Skin of body (tissue), 2 donors: Measurements from ENCODE around the gene ZNF268. TPM values are rescaled to one million over a fixed set of nuclear protein-coding genes. Genes with fewer than 3 reads are reported as not detected.
A peak's percentile ranks its signal among the peaks of the same experiment; 100 is the strongest.

ENCODE experiments used
- DNase-seq: peaks from one replicate; lab custom pipeline; 2025; lab: John Stamatoyannopoulos, UW
- total RNA-seq: library from RNA; depleted of rRNA; stranded (reverse); fragments of >200 nt; gene quantifications from one replicate; pipeline ENCODE4 v1.2.3, GENCODE V29; 2014

ZNF268 gene
- 21.2 TPM for total RNA-seq

DNA sequence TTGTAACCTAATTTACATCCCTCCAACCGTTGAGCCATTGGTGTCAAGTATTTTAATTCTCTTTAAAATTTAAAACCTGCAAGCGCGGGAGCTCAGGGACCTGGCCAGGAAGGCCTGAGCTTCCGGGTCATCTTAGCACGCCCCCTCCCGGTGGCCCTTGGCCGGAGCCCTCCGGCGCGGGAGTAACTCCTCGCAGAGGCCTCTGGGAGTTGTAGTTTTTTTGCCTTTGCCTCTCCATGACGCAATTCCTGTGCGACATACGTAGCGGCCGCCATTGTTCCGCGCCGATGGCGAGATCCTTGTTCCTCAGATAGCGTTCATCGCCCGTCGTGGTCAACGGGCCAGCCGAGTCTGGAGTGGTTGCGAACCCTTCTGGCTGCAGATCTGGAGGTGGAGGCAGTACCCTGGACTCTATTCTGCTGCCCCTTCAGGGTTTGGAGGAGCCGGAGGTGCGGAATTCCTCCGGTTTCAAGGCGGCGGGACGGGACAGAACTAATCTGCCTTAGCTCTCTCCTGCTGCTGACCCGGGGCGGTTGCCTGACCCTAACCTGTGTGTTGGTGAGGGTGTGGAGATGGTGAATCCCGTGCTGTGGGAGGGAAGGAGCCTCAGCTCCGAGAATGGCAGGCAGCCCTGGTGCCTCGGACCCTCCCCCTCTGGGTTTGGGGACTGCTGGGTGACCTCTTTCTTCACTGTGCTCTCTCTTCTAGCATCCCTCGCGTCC, at the start of gene ZNF268:
ZNF268 (plus strand) TSS at position 258 of the 722 bp plus-strand sequence. CDS start 503 bp downstream, outside the sequence.
- DNase-seq, result peak; percentile 86

DNA sequence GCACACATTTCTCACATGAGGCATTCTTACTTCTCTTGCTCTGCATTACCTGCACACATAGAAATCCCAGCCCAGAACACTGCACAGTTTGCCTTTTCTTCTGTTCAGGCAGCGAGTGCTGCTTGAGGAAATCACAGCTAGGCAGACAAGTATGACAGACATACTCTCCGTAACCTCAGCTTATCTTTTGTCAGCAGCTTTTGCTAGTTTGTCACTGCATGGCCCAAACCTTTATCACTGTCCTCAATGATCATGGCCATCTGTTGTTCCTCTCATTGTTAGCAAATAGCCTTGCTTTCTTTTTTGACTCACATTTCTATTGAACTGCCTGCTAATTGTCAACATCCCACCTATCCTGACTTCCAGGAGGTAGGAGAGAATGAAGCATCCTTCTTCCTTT, 45.5 kb upstream of the ZNF268 start:
- DNase-seq, result no peak

DNA sequence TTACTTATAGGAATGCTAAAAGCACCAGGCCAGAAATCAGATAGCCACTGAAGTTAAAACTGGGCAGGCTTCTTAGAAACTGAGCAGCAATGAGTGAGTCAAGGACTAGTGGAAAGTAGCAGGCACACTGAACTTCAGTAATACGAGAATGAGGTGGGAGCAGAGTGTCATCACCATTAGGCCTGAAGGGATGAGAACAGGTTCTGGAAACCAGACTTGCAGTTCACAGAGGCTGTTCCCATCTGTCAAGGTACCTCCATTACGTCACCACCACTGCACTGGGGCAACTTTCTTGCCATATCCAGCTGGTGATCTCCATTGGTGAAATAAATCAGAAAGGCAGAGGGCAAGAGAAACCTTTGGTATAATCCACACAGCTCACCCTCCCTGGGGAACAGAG, 35.3 kb upstream of the ZNF268 start:
- no peak for DNase-seq

DNA sequence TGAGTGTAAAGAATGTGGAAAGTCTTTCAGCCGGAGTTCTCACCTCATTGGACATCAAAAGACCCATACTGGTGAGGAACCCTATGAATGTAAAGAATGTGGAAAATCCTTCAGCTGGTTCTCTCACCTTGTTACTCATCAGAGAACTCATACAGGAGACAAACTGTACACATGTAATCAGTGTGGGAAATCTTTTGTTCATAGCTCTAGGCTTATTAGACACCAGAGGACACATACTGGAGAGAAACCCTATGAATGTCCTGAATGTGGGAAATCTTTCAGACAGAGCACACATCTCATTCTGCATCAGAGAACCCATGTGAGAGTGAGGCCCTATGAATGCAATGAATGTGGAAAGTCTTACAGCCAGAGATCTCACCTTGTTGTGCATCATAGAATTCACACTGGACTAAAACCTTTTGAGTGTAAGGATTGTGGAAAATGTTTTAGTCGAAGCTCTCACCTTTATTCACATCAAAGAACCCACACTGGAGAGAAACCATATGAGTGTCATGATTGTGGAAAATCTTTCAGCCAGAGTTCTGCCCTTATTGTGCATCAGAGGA, 25.1 kb upstream of the ZNF268 start:
- DNase-seq, result no peak

DNA sequence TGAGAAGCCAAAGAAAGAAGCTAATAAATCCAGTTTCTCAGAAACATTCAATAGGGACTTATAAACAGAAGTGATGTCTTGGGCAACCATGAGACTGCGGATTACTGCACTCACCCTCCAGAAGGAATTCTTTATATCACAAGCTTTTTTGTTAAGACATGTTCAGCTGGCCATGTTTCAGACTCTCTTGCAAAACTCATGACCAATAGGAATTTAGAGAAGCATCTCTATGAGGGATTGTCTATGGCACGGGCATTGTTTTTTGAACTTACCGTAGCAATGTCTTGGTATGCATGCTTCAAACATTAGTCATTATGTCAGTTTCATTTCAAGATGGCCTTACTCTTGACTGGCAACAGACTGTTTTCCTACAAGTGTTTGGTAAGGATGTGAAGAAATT, 15.5 kb upstream of the ZNF268 start:
- DNase-seq, result no peak

DNA sequence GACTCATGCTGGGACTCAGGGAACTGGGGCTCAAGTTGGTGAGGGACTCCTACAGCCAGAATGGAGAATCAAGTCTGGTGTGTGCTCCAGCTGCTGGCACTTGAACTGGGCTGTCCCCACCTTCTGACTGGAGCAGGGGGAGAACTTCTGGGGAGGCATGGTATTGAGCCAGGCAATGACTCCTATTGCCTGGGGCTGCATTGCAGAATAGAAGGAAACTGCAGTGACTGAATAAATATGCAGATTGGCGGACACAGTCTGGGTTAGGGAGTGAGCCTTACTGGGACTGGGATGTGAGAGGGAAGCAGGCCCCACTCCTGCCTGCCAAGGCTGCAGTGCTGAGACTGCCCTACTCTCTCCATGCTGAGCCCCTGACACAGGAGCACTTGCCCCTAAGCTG, 8.8 kb upstream of the ZNF268 start:
- DNase-seq, result no peak

DNA sequence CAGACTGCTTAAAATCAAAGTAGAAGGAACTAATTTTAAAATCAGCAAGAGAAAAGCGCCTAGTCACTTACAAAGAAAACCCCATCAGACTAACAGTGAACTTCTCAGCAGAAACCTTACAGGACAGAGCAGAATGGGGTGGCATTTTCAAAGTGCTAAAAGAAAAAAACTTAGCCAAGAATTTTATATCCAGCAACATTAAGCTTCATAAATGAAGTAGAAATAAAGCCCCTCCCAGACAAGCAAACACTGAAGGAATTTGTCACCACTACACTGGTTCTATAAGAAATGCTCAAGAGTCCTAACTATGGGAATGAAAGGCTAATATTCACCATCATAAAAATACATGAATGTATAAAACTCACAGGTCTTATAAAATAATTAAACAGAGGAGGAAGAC, 6.4 kb upstream of the ZNF268 start:
- no peak for DNase-seq

DNA sequence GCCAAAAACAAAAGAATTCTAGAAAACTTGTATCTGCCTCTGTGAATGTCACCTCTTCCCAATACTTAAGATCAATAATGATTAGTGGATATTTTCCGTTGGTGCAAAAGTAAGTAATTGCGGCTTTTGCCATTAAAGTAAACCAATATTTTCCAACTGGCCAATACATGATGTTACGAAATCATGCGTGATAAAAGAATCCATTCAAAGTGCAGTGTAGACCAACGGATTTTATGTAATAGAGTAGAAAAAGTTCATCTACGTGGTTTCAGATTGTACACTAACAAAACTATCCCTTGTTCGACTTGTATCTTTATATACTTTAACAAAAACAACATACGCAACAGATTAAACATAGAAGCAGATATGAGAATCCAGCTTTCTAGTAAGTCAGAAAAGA, 626 bp upstream of the ZNF268 start:
- no peak for DNase-seq

DNA sequence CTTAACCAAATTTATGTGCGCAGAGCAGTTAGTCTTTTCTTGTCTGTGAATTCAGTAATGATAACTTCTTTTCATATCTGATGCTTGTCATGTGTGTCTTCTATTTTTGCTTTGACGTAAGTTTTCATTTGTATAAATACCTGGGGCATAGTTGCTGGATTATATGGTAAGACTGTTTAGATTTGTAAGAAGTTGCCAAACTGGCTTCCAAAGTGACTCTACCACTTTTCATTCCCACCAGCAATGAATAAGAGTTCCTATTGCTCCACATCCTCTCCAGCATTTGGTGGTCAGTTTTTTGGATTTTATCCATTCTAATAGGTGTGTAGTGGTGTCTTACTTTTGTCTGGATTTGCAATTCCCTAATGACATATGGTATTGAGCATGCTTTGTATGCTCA, 8.9 kb downstream of the ZNF268 start:
- DNase-seq, result no peak

DNA sequence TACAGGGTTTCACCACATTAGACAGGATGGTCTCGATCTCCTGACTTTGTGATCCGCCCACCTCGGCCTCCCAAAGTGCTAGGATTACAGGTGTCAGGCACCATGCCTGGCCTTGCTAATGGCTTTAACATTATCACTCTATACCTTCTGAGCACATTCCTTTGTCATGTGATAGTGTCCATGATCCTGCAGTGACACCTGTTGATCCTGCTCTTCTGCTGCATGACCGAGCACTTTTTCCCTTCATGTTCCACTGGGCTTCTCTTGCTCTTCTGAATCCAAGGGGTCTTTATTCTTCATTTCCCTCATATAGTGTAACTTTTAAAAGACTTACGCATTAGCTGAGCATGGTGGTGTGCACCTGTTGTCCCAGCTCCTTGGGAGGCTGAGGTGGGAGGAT, 11.6 kb downstream of the ZNF268 start:
- no peak for DNase-seq

DNA sequence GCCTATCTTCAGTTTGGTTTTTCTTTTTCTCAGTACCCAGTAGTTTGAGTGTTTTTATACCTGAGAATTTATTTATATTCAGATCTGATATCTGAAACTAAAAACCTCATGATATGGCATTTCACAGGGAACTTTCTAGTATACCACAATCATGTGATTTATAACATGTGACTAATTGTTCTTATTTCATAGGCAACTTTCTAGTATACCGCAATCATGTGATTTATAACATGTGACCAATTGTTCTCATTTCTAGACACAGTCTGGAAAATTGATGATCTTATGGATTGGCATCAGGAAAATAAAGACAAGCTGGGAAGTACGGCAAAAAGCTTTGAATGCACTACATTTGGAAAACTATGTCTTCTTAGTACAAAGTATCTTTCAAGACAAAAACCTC, 20.6 kb downstream of the ZNF268 start:
- DNase-seq, result no peak

DNA sequence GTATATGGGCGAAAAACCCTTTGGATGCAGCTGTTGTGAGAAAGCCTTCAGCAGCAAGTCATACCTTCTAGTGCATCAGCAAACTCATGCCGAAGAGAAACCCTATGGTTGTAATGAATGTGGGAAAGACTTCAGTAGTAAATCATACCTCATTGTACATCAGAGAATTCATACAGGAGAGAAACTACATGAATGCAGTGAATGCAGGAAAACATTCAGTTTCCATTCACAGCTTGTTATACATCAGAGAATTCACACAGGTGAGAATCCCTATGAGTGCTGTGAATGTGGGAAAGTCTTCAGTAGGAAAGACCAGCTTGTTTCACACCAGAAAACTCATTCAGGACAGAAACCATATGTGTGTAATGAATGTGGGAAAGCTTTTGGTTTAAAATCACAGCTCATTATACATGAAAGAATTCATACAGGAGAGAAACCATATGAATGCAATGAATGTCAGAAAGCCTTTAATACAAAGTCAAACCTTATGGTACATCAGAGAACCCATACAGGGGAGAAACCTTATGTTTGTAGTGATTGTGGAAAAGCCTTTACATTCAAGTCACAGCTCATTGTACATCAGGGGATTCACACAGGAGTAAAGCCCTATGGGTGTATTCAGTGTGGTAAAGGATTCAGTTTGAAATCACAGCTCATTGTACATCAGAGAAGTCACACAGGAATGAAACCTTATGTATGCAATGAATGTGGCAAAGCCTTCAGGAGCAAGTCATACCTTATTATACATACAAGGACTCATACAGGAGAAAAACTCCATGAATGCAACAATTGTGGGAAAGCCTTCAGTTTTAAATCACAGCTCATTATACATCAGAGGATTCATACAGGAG, 21.4 kb downstream of the ZNF268 start:
- DNase-seq, result no peak

DNA sequence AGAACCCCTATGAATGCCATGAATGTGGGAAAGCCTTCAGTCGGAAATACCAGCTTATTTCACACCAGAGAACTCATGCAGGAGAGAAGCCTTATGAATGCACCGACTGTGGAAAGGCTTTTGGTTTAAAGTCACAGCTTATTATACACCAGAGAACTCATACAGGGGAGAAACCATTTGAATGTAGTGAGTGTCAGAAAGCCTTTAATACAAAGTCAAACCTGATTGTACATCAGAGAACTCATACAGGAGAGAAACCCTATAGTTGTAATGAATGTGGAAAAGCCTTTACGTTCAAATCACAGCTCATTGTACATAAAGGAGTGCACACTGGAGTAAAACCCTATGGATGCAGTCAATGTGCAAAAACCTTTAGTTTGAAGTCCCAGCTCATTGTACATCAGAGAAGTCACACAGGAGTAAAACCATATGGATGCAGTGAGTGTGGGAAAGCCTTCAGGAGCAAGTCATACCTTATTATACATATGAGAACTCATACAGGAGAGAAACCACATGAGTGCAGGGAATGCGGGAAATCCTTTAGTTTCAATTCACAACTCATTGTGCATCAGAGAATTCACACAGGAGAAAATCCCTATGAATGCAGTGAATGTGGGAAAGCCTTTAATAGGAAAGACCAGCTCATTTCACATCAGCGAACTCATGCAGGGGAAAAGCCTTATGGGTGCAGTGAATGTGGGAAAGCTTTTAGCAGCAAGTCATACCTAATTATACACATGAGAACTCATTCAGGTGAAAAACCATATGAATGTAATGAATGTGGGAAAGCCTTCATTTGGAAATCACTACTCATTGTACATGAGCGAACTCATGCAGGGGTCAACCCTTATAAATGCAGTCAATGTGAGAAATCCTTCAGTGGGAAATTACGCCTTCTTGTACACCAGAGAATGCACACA, 22.3 kb downstream of the ZNF268 start:
- DNase-seq, result no peak

DNA sequence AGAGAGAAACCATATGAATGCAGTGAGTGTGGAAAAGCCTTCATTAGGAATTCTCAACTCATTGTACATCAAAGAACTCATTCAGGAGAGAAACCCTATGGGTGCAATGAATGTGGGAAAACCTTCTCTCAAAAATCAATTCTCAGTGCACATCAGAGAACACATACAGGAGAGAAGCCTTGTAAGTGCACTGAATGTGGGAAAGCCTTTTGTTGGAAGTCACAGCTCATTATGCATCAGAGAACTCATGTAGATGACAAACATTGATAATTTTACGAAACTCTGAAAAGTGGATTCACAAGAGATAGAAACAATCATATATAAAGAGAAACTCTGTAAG, 22.9 kb downstream of the ZNF268 start:
- no peak for DNase-seq

DNA sequence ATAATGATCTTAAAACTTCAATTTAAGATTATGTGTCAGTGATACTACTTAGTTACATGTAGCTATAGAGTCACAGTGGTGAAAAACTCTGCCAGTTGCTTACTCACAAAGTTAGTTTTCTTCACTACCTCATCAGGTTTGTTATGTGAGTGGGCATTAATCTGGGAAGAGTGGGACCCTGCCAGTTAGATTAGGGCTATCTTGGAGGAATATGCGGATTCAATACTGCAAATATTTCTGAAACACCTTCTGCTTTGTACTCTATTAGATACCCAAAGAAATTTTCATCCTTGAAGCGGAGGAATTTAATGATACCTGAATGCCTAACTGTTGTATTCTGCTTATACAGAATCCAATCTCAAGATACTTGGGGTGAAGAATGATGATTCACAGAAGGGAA, 25.1 kb downstream of the ZNF268 start:
- DNase-seq, result no peak

DNA sequence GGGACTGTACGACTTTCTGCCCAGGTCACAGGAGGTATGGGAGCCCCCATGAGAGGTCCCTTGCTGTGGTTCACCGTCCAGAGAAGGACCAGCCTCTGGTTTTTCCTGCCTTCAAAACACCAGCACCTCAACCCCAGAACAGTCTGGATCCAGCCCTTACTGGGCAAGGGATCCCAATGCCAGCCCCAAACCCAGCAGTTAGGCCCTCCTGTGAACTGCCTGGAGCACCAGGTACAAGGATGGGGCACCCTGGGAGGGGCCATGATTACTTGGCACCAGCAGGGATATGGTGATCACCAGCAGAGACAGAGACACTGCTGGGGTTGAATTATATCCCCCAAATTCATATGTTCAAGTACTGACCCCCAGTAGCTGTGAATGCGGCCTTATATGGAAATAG, 34.4 kb downstream of the ZNF268 start:
- no peak for DNase-seq

DNA sequence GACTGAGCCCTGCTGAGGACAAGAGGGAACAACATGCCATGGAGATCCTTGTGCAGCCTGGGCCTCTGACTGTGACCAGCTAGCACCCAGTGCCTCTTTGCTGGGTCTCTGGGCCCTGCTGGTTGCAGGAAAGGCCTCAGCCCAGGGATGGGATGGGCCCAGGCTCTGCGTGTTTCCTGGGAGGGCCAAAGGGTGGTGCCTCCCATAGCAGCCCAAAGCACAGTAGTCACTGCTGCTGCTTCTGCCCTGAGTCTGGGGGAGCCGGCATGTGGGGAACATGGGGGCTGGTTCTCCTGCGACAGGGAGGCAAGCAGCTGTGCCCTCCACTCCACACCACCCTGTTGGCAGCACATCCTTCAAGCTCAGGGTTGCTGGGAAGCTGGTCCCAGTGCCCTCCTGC, 35.9 kb downstream of the ZNF268 start:
- DNase-seq, result no peak

DNA sequence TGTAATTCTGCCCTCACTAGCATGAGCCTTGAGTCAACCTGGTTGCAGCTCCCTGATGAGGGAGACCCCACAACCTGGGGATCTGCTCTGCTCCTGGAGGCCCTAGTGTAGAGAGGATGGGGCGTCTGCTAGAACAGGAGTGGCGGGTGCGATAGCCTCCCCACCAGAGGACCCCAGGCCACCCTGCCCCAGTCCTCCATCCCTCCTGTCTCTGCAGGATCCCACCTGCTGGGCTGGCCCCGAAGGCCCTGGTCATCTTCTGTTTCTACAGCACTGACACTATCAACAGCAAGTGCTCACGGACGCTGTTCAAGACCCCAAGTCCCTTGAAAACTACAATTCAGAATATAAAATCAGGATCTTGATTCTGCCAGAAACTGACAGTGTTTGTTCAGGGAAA, 39.2 kb downstream of the ZNF268 start:
- no peak for DNase-seq

DNA sequence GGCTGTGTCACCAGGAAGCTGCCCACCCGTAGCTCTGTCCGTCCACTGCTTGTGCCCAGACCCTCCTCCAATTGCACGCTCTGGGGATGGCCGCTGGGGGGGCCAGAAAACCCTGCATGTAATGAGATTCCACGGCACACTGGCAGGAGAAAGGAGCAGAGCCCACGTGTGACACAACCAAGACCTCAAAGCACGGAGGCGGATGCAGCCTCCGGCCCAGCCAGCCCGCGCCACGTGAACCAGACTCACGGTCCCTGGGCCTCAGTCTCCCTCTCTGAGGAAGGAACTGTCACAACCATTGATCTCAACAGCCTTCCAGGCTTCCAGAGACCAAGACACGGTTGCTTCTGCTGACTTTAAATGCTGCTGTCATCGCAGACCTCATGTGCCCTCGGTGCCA, 39.9 kb downstream of the ZNF268 start:
- no peak for DNase-seq

DNA sequence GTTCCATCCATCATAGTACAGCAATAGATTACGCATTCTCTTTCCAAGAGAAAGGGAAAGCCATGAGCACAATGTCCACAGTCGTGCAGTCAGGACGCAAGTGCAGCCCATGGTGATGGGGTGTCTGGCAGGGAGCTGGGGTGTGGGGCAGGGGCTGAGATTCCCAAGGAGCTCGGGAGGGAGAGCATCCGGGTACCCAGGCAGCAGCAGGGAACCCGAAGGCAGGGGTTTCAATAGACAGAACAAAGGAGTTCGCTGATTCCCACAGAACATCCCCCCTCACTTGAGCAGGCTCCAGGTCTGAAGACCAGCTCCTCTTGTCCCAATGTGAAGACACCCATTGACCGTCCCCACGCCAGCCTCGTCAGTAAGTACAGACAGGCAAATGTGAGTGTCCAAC, 40.9 kb downstream of the ZNF268 start:
- DNase-seq, result no peak

DNA sequence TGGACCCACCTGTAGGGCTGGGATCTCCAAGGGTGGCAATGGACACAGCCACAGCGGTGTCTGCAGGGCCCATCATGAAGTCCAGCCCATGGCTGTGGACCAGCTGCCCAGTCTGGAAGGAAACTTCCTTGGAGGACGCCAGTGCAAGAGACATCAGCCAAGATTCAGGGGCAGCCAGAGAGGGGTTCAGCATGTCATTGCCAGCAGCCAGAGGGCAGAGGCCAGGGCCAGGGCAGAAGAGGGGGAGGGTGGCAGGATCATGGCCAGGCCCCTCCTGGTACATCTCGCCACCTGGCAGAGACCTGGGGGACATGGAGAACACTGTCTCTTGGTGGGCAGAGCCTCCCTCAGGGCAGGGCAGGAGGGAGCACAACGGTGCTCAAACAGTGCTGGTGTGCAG, 44.2 kb downstream of the ZNF268 start:
- DNase-seq, result no peak

DNA sequence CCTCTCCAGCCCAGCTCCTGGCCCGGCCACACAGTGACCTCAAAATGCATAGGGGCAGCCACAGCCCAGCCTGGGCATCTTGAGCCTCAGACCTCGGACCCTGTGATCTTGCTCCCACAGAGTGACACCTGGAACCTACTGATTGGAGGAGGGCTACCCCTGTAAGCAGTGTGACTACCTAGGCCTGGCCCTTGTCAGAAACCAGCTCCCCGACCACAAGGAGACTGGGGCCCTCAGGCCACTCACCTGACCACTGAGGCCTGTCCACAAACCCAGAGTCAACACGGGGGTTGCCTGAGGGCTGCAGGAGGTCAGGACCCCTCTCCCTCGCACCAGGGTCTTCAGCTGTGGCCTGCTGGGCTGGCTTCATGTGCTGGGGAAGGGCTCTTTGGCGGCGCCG, 45.4 kb downstream of the ZNF268 start:
- no peak for DNase-seq
